GM18508 (cell line): Measurements from ENCODE around the gene CCDC82.

Experiments used
- ATAC-seq: cut with Tn5 transposase; IDR thresholded peaks from one replicate; pipeline ENCODE4 v1.9.1; 2021; ENCODE audit warnings: moderate number of reproducible peaks; ENCODE audit not compliant: insufficient read depth, unreplicated experiment

Gene CCDC82

DNA sequence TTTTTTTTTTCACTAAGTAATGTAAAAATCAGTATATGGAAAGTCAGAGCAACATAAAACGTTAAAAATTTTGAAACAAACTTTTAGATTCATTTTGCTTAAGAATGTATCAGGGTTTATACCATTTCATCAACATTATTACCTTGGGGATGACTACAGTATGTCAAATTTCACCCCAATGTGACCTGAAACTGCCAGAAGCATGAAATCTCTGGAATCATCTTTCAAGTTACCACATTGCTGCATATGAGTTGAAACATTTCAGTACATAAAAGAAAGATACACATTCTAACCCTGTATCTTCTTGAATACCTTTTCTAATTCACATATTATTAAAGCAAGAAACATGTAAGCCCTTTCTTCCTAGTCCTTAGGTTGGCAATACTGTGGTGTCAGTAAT is 79.5 kb downstream of the CCDC82 start:
- no peak for ATAC-seq

DNA sequence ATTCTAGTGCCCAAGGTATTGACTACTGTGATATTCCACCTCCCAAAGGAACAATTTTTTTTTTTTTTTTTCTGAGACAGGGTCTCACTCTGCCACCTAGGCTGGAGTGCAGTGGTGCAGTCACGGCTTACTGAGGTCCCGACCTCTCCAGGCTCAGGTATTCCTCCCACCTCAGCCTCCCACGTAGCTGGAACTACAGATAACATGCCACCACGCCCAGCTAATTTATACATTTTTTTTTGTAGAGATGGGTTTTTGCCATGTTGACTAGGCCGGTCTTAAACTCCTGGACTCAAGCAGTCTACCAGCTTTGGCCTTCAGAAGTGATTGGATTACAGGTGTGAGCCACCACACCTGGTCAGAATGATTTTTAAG is 80.1 kb downstream of the CCDC82 start:
- no peak for ATAC-seq

- ATAC-seq, result no peak
Observed at GRCh38 chr11:96309016-96309642, 80.6 kb downstream of the CCDC82 start.

DNA sequence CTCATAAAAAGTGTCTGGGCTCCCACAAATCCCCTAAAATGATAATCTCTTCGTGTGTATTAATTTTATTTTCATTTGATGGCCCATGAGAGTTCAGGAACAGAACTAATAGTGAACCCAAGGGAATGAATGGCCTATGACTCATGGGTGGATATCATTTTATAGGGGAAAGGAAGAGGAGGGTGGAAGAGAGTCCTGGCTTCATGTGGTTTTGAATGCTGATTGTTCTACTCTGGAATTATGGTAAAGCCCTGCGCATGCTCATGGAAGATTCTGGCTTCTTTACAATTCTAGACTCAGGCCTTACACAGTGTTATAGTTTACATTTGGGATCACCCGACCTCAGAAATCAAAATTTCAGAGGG is 82.0 kb downstream of the CCDC82 start:
- ATAC-seq, result no peak

- ATAC-seq, result no peak
Observed at GRCh38 chr11:96306933-96307775, 82.6 kb downstream of the CCDC82 start.

DNA sequence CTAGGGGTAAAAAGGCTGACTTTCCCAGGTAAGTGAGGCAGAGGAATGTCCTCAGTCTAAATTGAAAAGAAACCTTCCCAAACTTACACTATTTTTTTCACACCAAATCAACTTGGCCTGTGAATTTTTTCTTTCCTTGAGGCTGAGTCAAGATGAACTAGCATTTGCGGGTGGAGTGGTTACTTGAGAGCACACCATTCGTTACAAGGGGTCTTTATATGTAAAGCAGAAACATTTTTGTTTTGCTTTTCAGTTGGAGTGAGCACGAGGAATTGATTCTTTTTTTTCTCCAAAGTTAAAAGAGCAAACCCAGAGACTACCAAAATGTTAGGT is 83.1 kb downstream of the CCDC82 start:
- ATAC-seq, result no peak

DNA sequence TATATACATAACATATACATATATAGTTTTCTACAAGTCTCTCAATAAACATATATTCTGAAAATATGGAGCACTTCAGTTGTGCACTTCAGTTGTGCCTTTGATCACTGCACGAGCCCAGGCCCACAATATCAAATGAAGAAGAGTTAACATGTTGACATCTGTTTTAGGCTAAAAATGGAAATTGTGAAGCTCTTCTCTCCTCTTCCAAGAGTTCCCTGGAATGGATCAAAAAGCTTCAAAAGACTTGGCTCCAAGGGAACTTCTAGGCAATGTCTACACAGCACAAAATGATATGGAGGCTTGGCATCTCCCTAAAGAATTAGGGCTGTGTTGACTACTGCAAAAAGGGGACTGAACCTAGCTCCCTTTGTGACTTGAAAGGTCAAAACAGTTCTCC is 83.6 kb downstream of the CCDC82 start:
- ATAC-seq, result no peak

DNA sequence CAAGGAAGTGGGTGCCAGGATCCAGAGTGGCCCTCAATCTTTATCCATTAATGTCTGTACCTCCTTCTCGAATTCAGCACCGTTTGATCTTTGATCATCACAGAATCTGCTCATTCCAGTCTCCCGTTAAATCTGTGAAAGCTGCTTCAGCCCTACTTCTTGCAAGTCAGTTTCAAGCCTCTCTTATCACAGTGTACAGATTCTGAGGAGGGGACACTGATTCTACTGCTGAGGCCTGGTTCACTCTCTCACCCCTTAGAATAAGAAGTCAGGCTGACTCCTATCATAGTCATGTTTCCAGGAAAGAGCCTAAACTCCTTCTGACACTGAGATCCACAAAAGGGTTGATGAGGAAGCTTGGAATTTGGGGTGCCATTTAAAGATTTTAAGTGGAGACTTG is 85.7 kb downstream of the CCDC82 start:
- ATAC-seq, result no peak

- no peak for ATAC-seq
Observed at GRCh38 chr11:96303064-96303463, 86.6 kb downstream of the CCDC82 start.
